Neural cell (in vitro differentiated cells): Measurements from ENCODE around the gene BCCIP.

Source experiments
- CTCF ChIP-seq: fragments of 450-650 bp; IDR thresholded peaks from 2 replicates; pipeline ENCODE4 v1.5.1; 2014; ENCODE audit warnings: antibody characterized with exemption, mild to moderate bottlenecking, moderate library complexity; ENCODE audit not compliant: poor library complexity, severe bottlenecking
- EP300 ChIP-seq: fragments of 450-650 bp; conservative IDR thresholded peaks from 2 replicates; pipeline ENCODE4 v1.6.1; 2014; ENCODE audit warnings: antibody characterized with exemption, mild to moderate bottlenecking, moderate library complexity; ENCODE audit not compliant: poor library complexity, severe bottlenecking
- EZH2 ChIP-seq: fragments of 200-600, 300-800 bp; shearing (Covaris generic), sonication (generic); IDR thresholded peaks from 2 replicates; pipeline ENCODE4 v1.6.1; 2014; ENCODE audit warnings: antibody characterized with exemption, low read length, borderline replicate concordance, mild to moderate bottlenecking; ENCODE audit not compliant: insufficient read depth, poor library complexity, severe bottlenecking
- MXI1 ChIP-seq: fragments of 450-650 bp; conservative IDR thresholded peaks from 2 replicates; pipeline ENCODE4 v1.6.1; 2014; ENCODE audit warnings: antibody characterized with exemption, mild to moderate bottlenecking; ENCODE audit not compliant: poor library complexity, severe bottlenecking
- POLR2AphosphoS5 ChIP-seq: IDR thresholded peaks from 2 replicates; pipeline ENCODE4 v1.6.1; 2012
- RAD21 ChIP-seq: fragments of 450-650 bp; conservative IDR thresholded peaks from 2 replicates; pipeline ENCODE4 v1.6.1; 2014; ENCODE audit warnings: antibody characterized with exemption, mild to moderate bottlenecking, moderate library complexity
- REST ChIP-seq: IDR thresholded peaks from 2 replicates; pipeline ENCODE4 v1.6.1; 2012; ENCODE audit warnings: borderline replicate concordance

- TF ChIP-seq CTCF (no peak), EP300 (no peak), EZH2 (no peak), RAD21 (no peak), POLR2AphosphoS5 (no peak), MXI1 (no peak), REST (no peak)
Observed at GRCh38 chr10:125871338-125871737, 48.0 kb downstream of the BCCIP start.
